ENCODE data around the gene TFE3.
"Not testable (repeated sequence)": the region's sequence is repeated elsewhere in the genome, so short reads cannot be mapped to it uniquely, and the experiment has no call there.

Gene TFE3

DNA sequence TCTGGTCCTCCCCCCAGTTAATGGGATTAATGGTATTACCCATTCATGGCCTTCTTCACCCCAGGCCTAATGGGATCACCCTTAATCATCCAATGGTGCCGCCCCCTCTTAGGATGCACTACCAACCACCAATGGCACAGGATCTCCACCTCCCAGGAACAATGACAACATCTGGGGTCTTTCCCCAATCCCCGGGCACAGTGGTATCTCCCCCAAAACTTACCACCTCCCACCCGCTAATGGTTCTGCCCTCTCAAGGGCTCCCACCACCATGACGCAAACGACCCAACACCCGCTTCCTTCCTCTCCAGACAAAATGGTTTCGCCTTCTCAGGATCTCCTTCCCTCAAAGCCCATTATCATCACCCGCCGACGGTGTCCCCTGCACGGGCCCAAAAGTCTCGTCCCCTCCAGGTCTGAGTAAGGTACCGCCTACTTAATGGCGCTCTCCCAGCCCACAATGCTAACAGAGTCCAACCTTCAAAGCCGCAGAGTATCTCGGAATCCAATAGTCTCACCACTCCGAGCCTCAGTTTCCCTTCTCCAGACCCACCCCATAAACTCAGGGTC, 41.6 kb downstream of the TFE3 start:
- no peak for DNase-seq (ENCODE audit: low read depth in 2 of 2)

DNA sequence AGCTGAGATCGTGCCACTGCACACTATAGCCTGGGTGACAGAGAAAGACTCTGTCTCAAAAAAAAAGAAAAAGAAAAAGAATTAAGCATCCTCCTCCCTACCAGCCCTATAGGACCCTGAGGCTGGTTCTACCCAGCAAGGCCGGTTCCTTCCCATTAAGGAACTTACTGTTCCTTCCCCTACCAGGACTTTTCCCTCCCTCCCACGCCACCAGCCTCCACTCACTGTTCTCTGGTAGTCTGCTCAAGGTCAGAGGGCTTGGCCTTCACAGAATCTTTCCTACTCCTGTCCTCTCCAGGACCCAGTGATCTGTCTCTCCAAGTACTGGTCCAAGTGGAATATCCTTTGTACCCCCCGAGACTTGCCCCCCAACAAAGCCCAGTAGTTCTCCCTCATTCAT, 42.5 kb downstream of the TFE3 start:
- no peak for DNase-seq (ENCODE audit: low read depth in 2 of 2)

GRCh38 chrX:48999030-48999429, 44.1 kb downstream of the TFE3 start:
- no peak for DNase-seq (ENCODE audit: low read depth in 2 of 2)

DNA sequence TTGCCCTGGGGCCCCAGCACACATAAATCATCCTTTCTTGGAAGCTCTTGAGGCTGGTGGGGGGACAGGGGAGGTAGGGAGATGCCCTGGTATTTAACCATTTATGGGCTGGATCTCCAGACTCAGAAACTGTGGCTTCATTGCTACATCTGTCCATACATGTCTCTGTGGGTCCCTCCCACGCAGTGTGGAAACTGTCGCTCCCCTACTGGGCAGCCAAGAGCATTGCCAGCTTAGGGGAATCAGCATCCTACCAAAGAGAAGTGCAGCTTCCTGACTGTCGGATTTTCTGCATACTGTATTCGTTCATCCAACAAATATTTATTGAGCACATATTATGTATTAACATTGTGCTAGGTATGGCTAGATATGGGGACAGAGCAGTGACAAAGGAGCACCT, 44.8 kb downstream of the TFE3 start:
- no peak for DNase-seq (ENCODE audit: low read depth in 2 of 2)

GRCh38 chrX:48997865-48998264, 45.3 kb downstream of the TFE3 start:
- no peak for DNase-seq (ENCODE audit: low read depth in 2 of 2)

- DNase-seq (ENCODE audit: low read depth in 2 of 2): no peak
These were observed 45.7 kb downstream of the TFE3 start for GRCh38 chrX:48997455-48997854.

DNA sequence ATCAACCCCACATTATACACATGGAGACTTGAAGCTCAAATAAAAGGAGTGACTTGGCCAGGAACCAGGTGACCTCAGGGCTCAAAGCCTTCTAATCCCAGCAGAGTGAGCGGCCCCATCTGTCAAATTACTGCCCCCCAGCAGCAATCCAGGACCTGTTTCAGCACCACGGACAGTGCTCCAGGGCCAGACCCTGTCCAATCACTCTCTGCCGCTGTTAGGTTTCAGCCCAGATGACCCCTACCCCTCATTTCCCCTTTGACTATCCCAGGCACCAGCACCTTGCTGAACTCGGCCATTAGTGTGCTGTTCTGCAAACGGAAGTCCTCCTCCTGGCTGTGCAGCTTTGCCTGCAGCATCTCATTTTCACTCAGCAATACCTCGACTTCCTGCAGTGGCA, 46.2 kb downstream of the TFE3 start:
- no peak for DNase-seq (ENCODE audit: low read depth in 2 of 2)

- DNase-seq (ENCODE audit: low read depth in 2 of 2): no peak
These were observed 50.8 kb downstream of the TFE3 start for GRCh38 chrX:48992341-48992740.

DNA sequence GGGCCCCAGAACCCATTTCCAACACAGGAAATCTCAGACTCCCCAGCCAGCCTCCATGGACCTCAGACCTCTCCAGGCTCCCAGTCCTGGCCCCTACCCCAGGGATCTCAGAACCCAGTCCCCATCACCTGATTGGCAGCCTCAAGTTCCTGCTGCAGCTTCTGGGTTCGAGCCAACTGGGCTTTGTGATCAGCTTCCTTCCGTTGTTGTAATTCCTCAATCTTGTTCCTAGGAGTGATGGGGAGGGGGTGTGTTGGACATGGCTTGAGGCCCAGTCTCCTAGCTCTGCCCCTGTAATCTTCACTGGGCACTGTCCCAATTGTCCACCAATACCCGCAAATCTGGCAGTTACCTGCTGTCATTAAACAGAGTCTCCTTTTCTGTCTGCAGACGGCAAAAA, 53.7 kb downstream of the TFE3 start:
- DNase-seq (ENCODE audit: low read depth in 2 of 2): no peak

GRCh38 chrX:48983896-48984295, 59.3 kb downstream of the TFE3 start:
- DNase-seq (ENCODE audit: low read depth in 2 of 2): no peak

GRCh38 chrX:48983081-48983480, 60.1 kb downstream of the TFE3 start:
- no peak for DNase-seq (ENCODE audit: low read depth in 2 of 2)

- no peak for DNase-seq (ENCODE audit: low read depth in 2 of 2)
These were observed 62.0 kb downstream of the TFE3 start for GRCh38 chrX:48981178-48981577.

GRCh38 chrX:48980341-48980740, 62.8 kb downstream of the TFE3 start:
- not testable (repeated sequence) for DNase-seq (ENCODE audit: low read depth in 2 of 2)
